H1 (cell line): ENCODE results near the gene CXCL1. TPM values are rescaled to one million over a fixed set of nuclear protein-coding genes. Genes with fewer than 3 reads are reported as not detected.

Experiments
- CTCF ChIA-PET: fragments of 300-600 bp; sonication (Branson Sonifier 250); formaldehyde crosslinking; loops from one replicate; lab custom pipeline; 2021; ENCODE audit not compliant: partially characterized antibody; lab: Charles Lee
- POLR2A ChIA-PET: fragments of 300-600 bp; sonication (Branson Sonifier 250); formaldehyde crosslinking; loops from one replicate; lab custom pipeline; 2021; ENCODE audit warnings: inconsistent platforms; ENCODE audit not compliant: partially characterized antibody; lab: Charles Lee
- DNase-seq, 2 experiments: peaks; one replicate each; pipeline versions ENCODE4 v3.0.0 to v3.0.0-alpha.2; 2010 to 2022; ENCODE audit warnings: low spot score in 2 of 2, low read depth in 1 of 2, mixed read lengths in 1 of 2
- FAIRE-seq: peaks from 2 replicates; lab custom pipeline; 2011; peaks lifted over from hg19 to GRCh38; lab: Jason Lieb, UNC
- H2AFZ ChIP-seq: 2 replicates; pipeline ENCODE4 v1.8.1; 2012; ENCODE audit warnings: low read length, inconsistent platforms
- H2AK5ac ChIP-seq: 2 replicates; pipeline ENCODE4 v1.6.1; 2013; ENCODE audit warnings: low read depth, low read length
- H2BK120ac ChIP-seq: replicated peaks from 2 replicates; pipeline ENCODE3; 2013; ENCODE audit warnings: low read depth, low read length, inconsistent platforms
- H2BK12ac ChIP-seq: 2 replicates; pipeline ENCODE4 v1.6.1; 2013; ENCODE audit warnings: low read depth, low read length
- H2BK15ac ChIP-seq: 2 replicates; pipeline ENCODE4 v1.6.1; 2013; ENCODE audit warnings: low read length
- H2BK20ac ChIP-seq: 2 replicates; pipeline ENCODE4 v1.6.1; 2013; ENCODE audit warnings: low read length
- H2BK5ac ChIP-seq: 2 replicates; pipeline ENCODE4 v1.6.1; 2013; ENCODE audit warnings: low read depth, low read length
- H3K14ac ChIP-seq: 2 replicates; pipeline ENCODE4 v1.6.1; 2013; ENCODE audit warnings: inconsistent platforms; ENCODE audit not compliant: insufficient read length
- H3K18ac ChIP-seq: 2 replicates; pipeline ENCODE4 v1.6.1; 2013; ENCODE audit warnings: low read length; ENCODE audit errors: extremely low read depth
- H3K23ac ChIP-seq: 2 replicates; pipeline ENCODE4 v1.6.1; 2013; ENCODE audit warnings: inconsistent platforms; ENCODE audit not compliant: insufficient read length
- H3K23me2 ChIP-seq: 2 replicates; pipeline ENCODE4 v1.6.1; 2013; ENCODE audit warnings: low read depth, low read length
- H3K27ac ChIP-seq: 2 replicates; pipeline ENCODE4 v1.6.1; 2011; ENCODE audit warnings: low read depth, low read length, inconsistent platforms
- H3K27me3 ChIP-seq, 4 experiments: replicated peaks in 1 of 4; 1 replicate in 1 of 4; 2 replicates in 3 of 4; pipeline versions ENCODE4 v1.6.1 to v1.8.1; 2011 to 2013; ENCODE audit warnings: low read length in 3 of 4, mild to moderate bottlenecking in 3 of 4, inconsistent platforms in 2 of 4, mixed read lengths in 2 of 4, moderate library complexity in 1 of 4; ENCODE audit not compliant: control insufficient read depth in 3 of 4, insufficient read depth in 3 of 4; ENCODE audit errors: extremely low read depth in 1 of 4
- H3K36me3 ChIP-seq, 4 experiments: 2 replicates each; pipeline versions ENCODE4 v1.6.1 to v1.8.1; 2011 to 2013; ENCODE audit warnings: mild to moderate bottlenecking in 4 of 4, low read length in 3 of 4, moderate library complexity in 2 of 4, control low read depth in 1 of 4, inconsistent platforms in 1 of 4; ENCODE audit not compliant: insufficient read depth in 4 of 4, control insufficient read depth in 2 of 4
- H3K4ac ChIP-seq: replicated peaks from 2 replicates; pipeline ENCODE3; 2013; ENCODE audit warnings: low read length, low read depth, mixed read lengths, inconsistent platforms; ENCODE audit not compliant: insufficient read length
- H3K4me1 ChIP-seq, 4 experiments: replicated peaks in 1 of 4; 1 replicate in 1 of 4; 2 replicates in 3 of 4; pipeline versions ENCODE4 v1.6.1 to v1.8.1; 2011 to 2013; ENCODE audit warnings: low read length in 3 of 4, inconsistent platforms in 2 of 4, mixed read lengths in 1 of 4; ENCODE audit not compliant: insufficient read depth in 4 of 4, control insufficient read depth in 3 of 4
- H3K4me2 ChIP-seq, 2 experiments: 2 replicates each; pipeline versions ENCODE4 v1.6.1 to v1.8.1; 2011 to 2013; ENCODE audit warnings: low read depth in 2 of 2, low read length in 2 of 2, control low read depth in 1 of 2, inconsistent platforms in 1 of 2, mild to moderate bottlenecking in 1 of 2; ENCODE audit not compliant: insufficient read depth in 1 of 2
- H3K4me3 ChIP-seq, 4 experiments: fragments of 200-600, 300-600 bp in 1 of 4; sonication (generic), shearing (Covaris generic), sonication (Bioruptor Twin) in 1 of 4; 2 replicates each; pipeline versions ENCODE4 v1.5.1 to v1.8.1; 2011 to 2016; ENCODE audit warnings: low read length in 4 of 4, low read depth in 3 of 4, control low read depth in 2 of 4, inconsistent platforms in 2 of 4, mild to moderate bottlenecking in 2 of 4, mixed read lengths in 1 of 4, moderate library complexity in 1 of 4; ENCODE audit not compliant: insufficient read depth in 2 of 4; ENCODE audit errors: extremely low read depth in 1 of 4
- H3K56ac ChIP-seq: replicated peaks from 2 replicates; pipeline ENCODE3; 2013; ENCODE audit warnings: low read depth, mild to moderate bottlenecking, mixed read lengths, low read length, inconsistent platforms; ENCODE audit not compliant: insufficient read length
- H3K79me1 ChIP-seq: 2 replicates; pipeline ENCODE4 v1.6.1; 2013; ENCODE audit warnings: low read depth, low read length, control low read depth
- H3K79me2 ChIP-seq, 2 experiments: 2 replicates each; pipeline versions ENCODE4 v1.6.1 to v1.8.1; 2012 to 2013; ENCODE audit warnings: low read length in 2 of 2, mild to moderate bottlenecking in 2 of 2, inconsistent platforms in 1 of 2; ENCODE audit not compliant: insufficient read depth in 2 of 2, control insufficient read depth in 1 of 2
- H3K9ac ChIP-seq, 4 experiments: replicated peaks in 1 of 4; 1 replicate in 1 of 4; 2 replicates in 3 of 4; pipeline versions ENCODE4 v1.6.1 to v1.8.1; 2011 to 2013; ENCODE audit warnings: low read depth in 3 of 4, low read length in 3 of 4, control low read depth in 2 of 4, mild to moderate bottlenecking in 2 of 4, moderate library complexity in 2 of 4, inconsistent platforms in 1 of 4; ENCODE audit errors: extremely low read depth in 1 of 4
- H3K9me3 ChIP-seq, 2 experiments: 2 replicates each; pipeline versions ENCODE4 v1.6.1 to v1.8.1; 2012 to 2013; ENCODE audit warnings: mild to moderate bottlenecking in 2 of 2, moderate library complexity in 2 of 2, control low read depth in 1 of 2, inconsistent platforms in 1 of 2, low read depth in 1 of 2, low read length in 1 of 2, mixed read lengths in 1 of 2; ENCODE audit not compliant: insufficient read depth in 2 of 2
- H4K20me1 ChIP-seq, 2 experiments: replicated peaks in 1 of 2; 2 replicates each; pipeline versions ENCODE3 to v1.8.1; 2011 to 2013; ENCODE audit warnings: inconsistent platforms in 2 of 2, low read length in 2 of 2, mild to moderate bottlenecking in 1 of 2; ENCODE audit not compliant: insufficient read depth in 2 of 2, control insufficient read depth in 1 of 2
- H4K5ac ChIP-seq: 2 replicates; pipeline ENCODE4 v1.6.1; 2013; ENCODE audit warnings: low read length, low read depth, mixed read lengths, inconsistent platforms; ENCODE audit not compliant: insufficient read length
- H4K8ac ChIP-seq: 2 replicates; pipeline ENCODE4 v1.8.0; 2013; ENCODE audit warnings: mild to moderate bottlenecking, moderate library complexity, low read length, inconsistent platforms; ENCODE audit not compliant: insufficient read depth; ENCODE audit errors: extremely low read depth
- H4K91ac ChIP-seq: replicated peaks from 2 replicates; pipeline ENCODE3; 2013; ENCODE audit warnings: low read length, mixed read lengths, inconsistent platforms; ENCODE audit not compliant: insufficient read length
- CTCF ChIP-seq, 3 experiments: IDR thresholded peaks; 1 replicate in 2 of 3; 2 replicates in 1 of 3; pipeline versions ENCODE4 v1.5.1 to v1.6.1; 2011; ENCODE audit warnings: low read length in 3 of 3, mild to moderate bottlenecking in 3 of 3, inconsistent platforms in 2 of 3, low read depth in 1 of 3, moderate library complexity in 1 of 3; ENCODE audit not compliant: insufficient read depth in 1 of 3; ENCODE audit errors: control extremely low read depth in 1 of 3
- EGR1 ChIP-seq: IDR thresholded peaks from 2 replicates; pipeline ENCODE4 v1.6.1; 2011; ENCODE audit warnings: low read depth, low read length, borderline replicate concordance
- GABPA ChIP-seq: IDR thresholded peaks from 2 replicates; pipeline ENCODE4 v1.6.1; 2011; ENCODE audit warnings: mild to moderate bottlenecking, low read length, moderate library complexity, borderline replicate concordance; ENCODE audit not compliant: insufficient read depth
- RXRA ChIP-seq: IDR thresholded peaks from 2 replicates; pipeline ENCODE4 v1.6.1; 2011; ENCODE audit warnings: low read depth, mild to moderate bottlenecking, low read length, moderate library complexity; ENCODE audit not compliant: insufficient read depth
- SIRT6 ChIP-seq: IDR thresholded peaks from one replicate; pipeline ENCODE4 v1.7.1; 2012; ENCODE audit warnings: low read length, inconsistent platforms
- TAF7 ChIP-seq: optimal IDR thresholded peaks from 2 replicates; pipeline ENCODE3; 2011; ENCODE audit warnings: low read depth, mild to moderate bottlenecking, inconsistent platforms, low read length, moderate library complexity, borderline replicate concordance
- TBP ChIP-seq: IDR thresholded peaks from 2 replicates; pipeline ENCODE4 v1.6.1; 2011; ENCODE audit warnings: low read depth, low read length, improper control_type of control experiment
- YY1 ChIP-seq: IDR thresholded peaks from 2 replicates; pipeline ENCODE4 v1.6.1; 2011; ENCODE audit warnings: low read depth, mild to moderate bottlenecking, low read length
- WGBS, 2 experiments: shearing (Covaris generic) in 1 of 2; methylation state at CpG; one replicate each; pipeline versions ENCODE4 v1.1.6 to v1.1.7; 2013 to 2015; ENCODE audit warnings: low lambda C conversion rate in 2 of 2, mixed read lengths in 2 of 2, inconsistent platforms in 1 of 2, low coverage in 1 of 2, missing lambda C conversion rate in 1 of 2; ENCODE audit not compliant: insufficient replicate concordance in 2 of 2, insufficient coverage in 1 of 2, insufficient read length in 1 of 2; ENCODE audit errors: extremely low coverage in 1 of 2, missing lambda C conversion rate in 1 of 2; 5-methylcytosine and 5-hydroxymethylcytosine counted together
- polyA plus RNA-seq, 7 experiments: library from polyadenylated mRNA; depleted of rRNA in 3 of 7; stranded (reverse) in 5 of 7; unstranded in 2 of 7; fragments of >200 nt in 5 of 7; fragments of 200-250 nt in 2 of 7; gene quantifications; 1 replicate in 5 of 7; 2 replicates in 1 of 7; 4 replicates in 1 of 7; pipeline versions ENCODE4 v1.2.1 to v1.2.3, GENCODE V29; 2011 to 2013; ENCODE audit warnings: missing spikeins in 2 of 7, mixed read lengths in 2 of 7
- total RNA-seq: library from RNA; stranded (reverse); fragmentation: NEBNext Ultra II Directional; extraction: Animal tissue kit (Norgen Biotek cat#: 25700); gene quantifications from 2 replicates; pipeline ENCODE4 v1.2.1, GENCODE V29; 2021

Gene CXCL1
- total and polyA plus RNA-seq, 2 of the 8 experiments (the other 6 are each of a cell fraction or from before 2014, with no cell fraction given) = 0.77 to 0.80 TPM

GRCh38 chr4:73885574-73886267, 16.5 kb downstream of the CXCL1 start:
- FAIRE-seq (no peak), DNase-seq (no peak)
- Histone ChIP-seq H4K20me1 (no peaks in the 10 kb centered on the region), H3K9ac (no peak overlapping the region), H3K23me2 (no peaks in the 10 kb centered on the region), H3K23ac (no peak overlapping the region), H2AK5ac (no peak overlapping the region), H3K36me3 (no peaks in the 10 kb centered on the region), H3K18ac (no peak overlapping the region), H3K27ac (no peak overlapping the region), H4K91ac (no peak overlapping the region), H4K5ac (no peak overlapping the region), H2BK120ac (no peak overlapping the region), H3K4ac (no peak overlapping the region), H2AFZ (no peak overlapping the region), H3K4me1 (no peaks in the 10 kb centered on the region), H3K79me1 (no peaks in the 10 kb centered on the region), H2BK15ac (no peak overlapping the region), H3K27me3 (no peaks in the 10 kb centered on the region), H2BK12ac (no peak overlapping the region), H3K56ac (no peak overlapping the region), H3K79me2 (no peaks in the 10 kb centered on the region), H3K4me2 (no peak overlapping the region), H3K9me3 (no peaks in the 10 kb centered on the region), H2BK5ac (no peak overlapping the region), H3K14ac (no peak overlapping the region), H3K4me3 (no peak overlapping the region), H2BK20ac (no peak overlapping the region), H4K8ac (no peak overlapping the region)
- ChIA-PET POLR2A (interaction anchor here (0.6 kb wide), 1 partner anchor 588 kb away, joined by 3 read pairs; no protein-coding TSS in a partner anchor), CTCF (interaction anchor here (1.0 to 1.4 kb wide), 2 partner anchors 9 to 41 kb away, joined by 3 to 5 read pairs; no protein-coding TSS in a partner anchor)
- WGBS, 2 experiments = 95% methylated on average over 4 of the region's 4 CpGs; no CpG with 5 or more reads in 1 of the 2 experiments
- no peak for TF ChIP-seq SIRT6
- TF ChIP-seq EGR1 = no peak
- TF ChIP-seq CTCF (IDR thresholded peaks at IDR 0.05; ENCODE audit: control extremely low read depth in 1 of 3, insufficient read depth in 1 of 3, low read depth in 1 of 3, low read length in 3 of 3) = no peak
- TF ChIP-seq GABPA = no peak
- no peak for TF ChIP-seq TAF7
- no peak for TF ChIP-seq TBP
- no peak for TF ChIP-seq RXRA
- no peak for TF ChIP-seq YY1
